CD4-positive, alpha-beta T cell treated with Interleukin-15 for 4 hours (primary cell): Measurements from ENCODE around the gene GBA3.

Experiments
- DNase-seq: peaks from one replicate; pipeline ENCODE4 v3.0.0-alpha.2; 2020; ENCODE audit warnings: low spot score

Gene GBA3

GRCh38 chr4:22787753-22788375 lies 95.1 kb downstream of the GBA3 start:
- no peak for DNase-seq

DNA sequence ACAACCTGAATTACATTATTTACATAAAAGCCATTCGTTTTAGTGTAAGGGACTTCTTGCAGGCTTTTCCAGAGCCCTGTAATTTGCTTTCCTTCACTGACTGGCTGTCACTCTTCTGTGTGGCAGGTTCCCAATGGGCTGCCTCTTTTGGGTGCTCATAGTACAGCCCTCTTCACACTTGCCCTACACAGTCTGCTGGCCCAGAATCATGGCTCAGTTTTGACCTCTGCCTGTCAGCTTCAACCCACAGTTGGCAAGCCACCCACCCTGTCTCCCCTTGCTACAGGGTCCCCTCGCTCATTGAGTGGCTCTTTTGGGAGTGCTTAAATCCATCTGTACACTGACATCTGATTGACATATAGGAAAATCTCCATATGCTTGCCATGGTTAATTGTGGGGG lies 97.9 kb downstream of the GBA3 start:
- DNase-seq, result no peak

DNA sequence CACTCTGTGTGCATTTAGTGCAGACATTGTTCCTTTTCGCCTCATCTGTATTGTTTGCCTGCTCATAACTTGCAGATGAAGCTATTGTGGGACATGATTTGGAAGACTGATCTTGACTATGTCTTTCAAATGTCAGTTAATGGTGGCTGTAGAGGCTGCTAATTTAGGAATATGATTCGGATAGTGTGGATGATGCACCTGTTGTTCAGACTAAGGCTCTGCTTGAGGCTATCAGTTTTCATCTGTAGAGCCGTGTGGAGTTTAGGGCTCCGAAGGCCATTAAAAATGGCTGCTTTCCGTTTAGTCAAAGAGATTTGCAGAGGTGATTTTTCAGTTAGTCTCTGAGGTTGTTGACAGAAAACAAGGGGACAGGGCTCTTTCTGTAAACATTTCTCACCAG lies 102.0 kb downstream of the GBA3 start:
- no peak for DNase-seq

DNA sequence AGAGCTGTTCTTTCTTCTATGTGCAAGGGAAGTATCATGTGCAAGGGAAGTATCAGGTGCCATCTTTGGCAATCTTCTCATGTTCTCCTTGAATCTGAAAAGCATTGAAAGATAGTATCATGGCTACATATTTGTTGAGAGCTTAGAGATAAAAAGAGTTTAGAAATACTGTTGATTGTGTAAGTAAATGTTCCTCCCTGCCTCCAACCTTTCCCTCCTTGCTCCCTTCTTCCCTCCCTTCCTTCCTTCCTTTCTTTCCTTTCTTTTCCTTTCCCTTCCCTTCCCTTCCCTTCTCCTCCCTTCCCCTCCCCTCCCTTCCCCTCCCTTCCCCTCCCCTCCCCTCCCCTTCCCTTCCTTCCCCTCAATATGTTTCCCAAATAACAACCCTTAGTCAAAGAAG lies 108.7 kb downstream of the GBA3 start:
- no peak for DNase-seq

DNA sequence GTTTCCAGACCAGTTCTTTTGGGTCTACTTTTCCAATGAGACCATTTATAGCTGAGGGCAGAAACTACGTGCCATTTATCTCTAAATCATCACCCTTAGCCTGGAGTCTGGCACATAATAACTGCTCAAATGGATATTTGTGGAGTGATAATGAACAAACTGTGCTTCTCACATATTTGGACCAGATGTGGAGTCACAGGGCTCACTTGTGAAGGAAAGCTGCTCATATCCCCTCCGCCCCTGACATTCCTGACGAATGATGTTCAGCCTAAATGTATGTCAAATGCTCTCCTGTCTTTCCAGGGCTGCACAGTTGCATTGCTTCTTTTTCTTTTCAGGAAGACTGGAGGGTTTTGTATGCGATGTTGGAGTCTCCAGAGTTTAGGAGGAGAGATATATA lies 110.1 kb downstream of the GBA3 start:
- DNase-seq, result no peak

GRCh38 chr4:22803512-22803911 lies 110.8 kb downstream of the GBA3 start:
- no peak for DNase-seq

DNA sequence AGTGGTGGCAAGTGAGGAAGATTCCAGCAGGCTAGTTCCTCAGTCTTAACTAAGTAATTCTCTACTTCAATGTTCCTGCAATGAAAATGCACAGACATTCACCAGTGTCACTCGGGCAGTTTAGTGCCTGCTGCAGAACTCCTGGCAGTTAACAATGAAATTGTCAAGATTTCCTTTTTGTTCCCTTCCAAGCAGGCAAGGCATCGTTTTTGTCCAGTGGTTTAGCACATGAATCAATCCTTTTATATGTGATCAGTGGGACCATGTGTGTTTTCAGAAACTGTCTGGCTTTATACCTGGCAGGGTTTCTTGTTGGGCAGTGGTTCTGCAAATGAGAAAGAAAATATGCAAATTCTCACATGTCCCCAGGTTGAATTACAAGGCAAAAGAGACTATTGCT lies 122.2 kb downstream of the GBA3 start:
- no peak for DNase-seq

- no peak for DNase-seq
These were observed 131.4 kb downstream of the GBA3 start for GRCh38 chr4:22824091-22824490.

- DNase-seq, result no peak
These were observed 149.8 kb downstream of the GBA3 start for GRCh38 chr4:22842360-22843018.

DNA sequence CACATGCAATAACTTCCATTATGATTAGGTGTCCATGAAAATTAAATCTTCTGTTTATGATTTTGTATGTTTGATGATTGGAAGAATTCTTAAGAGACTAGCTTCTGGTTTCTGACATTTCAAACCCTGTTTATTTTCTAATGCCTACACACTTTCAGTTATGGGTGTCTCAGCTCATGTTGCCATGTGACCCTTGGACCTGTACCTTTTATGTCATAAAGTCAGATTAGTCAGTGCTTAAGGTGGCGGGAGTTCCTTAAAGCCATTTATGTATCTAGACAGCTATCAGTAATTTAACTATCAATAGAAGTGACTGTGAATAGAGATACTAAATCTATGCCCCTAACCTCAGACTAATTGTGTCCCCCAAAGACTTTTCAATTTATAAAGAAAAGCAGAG lies 155.6 kb downstream of the GBA3 start:
- DNase-seq, result no peak

GRCh38 chr4:22850055-22850454 lies 157.3 kb downstream of the GBA3 start:
- DNase-seq, result no peak

GRCh38 chr4:22850630-22851029 lies 157.9 kb downstream of the GBA3 start:
- DNase-seq, result no peak

GRCh38 chr4:22857411-22857810 lies 164.7 kb downstream of the GBA3 start:
- no peak for DNase-seq

- DNase-seq, result no peak
These were observed 166.6 kb downstream of the GBA3 start for GRCh38 chr4:22859318-22859717.
